ENCODE data around the gene GSTM3.

The GSTM3 gene

DNA sequence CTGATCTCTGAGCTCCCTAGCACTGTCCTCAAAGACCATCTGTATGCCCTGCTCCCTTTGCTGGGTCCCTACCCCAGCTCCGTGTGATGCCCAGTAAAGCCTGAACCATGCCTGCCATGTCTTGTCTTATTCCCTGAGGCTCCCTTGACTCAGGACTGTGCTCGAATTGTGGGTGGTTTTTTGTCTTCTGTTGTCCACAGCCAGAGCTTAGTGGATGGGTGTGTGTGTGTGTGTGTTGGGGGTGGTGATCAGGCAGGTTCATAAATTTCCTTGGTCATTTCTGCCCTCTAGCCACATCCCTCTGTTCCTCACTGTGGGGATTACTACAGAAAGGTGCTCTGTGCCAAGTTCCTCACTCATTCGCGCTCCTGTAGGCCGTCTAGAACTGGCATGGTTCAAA lies 23.1 kb downstream of the GSTM3 start:
- Histone ChIP-seq H3K9me3 (ENCODE audit: control insufficient read depth, low read length) (no peaks in the 10 kb centered on the region), H3K27me3 (ENCODE audit: control insufficient read depth, insufficient read depth, low read length) (no peaks in the 10 kb centered on the region), H3K4me2 (ENCODE audit: low read length) (no peak overlapping the region), H3K4me1 (no peaks in the 10 kb centered on the region), H2AFZ (no peak overlapping the region), H3K9ac (no peak overlapping the region), H3K36me3 (ENCODE audit: control insufficient read depth, insufficient read depth, low read length) (no peaks in the 10 kb centered on the region), H3K27ac (no peak overlapping the region), H3K79me2 (no peaks in the 10 kb centered on the region), H3K4me3 (ENCODE audit: low read depth, low read length) (no peak overlapping the region)
- TF ChIP-seq, protein P1, sequence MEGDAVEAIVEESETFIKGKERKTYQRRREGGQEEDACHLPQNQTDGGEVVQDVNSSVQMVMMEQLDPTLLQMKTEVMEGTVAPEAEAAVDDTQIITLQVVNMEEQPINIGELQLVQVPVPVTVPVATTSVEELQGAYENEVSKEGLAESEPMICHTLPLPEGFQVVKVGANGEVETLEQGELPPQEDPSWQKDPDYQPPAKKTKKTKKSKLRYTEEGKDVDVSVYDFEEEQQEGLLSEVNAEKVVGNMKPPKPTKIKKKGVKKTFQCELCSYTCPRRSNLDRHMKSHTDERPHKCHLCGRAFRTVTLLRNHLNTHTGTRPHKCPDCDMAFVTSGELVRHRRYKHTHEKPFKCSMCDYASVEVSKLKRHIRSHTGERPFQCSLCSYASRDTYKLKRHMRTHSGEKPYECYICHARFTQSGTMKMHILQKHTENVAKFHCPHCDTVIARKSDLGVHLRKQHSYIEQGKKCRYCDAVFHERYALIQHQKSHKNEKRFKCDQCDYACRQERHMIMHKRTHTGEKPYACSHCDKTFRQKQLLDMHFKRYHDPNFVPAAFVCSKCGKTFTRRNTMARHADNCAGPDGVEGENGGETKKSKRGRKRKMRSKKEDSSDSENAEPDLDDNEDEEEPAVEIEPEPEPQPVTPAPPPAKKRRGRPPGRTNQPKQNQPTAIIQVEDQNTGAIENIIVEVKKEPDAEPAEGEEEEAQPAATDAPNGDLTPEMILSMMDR (IDR thresholded peaks at IDR 0.05), result no peak

DNA sequence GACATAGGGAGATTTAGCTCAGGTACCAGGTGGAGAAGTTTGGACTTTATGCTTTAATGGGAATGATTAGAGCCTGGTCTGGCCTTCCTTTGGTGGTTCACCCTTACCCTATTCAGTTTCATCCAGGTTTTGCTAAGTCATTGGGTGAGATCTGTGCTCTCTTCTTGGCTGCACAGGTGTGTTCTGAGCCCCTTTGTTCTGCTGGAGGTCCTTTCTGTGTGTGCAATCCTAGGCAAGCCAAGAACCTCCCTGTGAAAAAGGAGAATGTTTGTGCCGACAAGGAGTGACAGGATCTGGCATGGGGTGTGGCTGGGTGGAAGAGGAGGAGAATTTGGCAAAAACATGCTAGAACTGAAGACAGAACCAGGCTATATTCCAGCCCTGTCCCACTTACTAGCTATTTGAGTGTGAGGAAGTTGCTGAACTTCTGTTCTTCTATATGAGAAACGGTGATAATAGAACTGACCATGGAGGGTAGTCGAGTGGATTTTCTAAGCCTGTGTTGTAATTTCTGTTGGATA lies 24.2 kb downstream of the GSTM3 start:
- H3K4me1 ChIP-seq, result no peaks in the 10 kb centered on the region

DNA sequence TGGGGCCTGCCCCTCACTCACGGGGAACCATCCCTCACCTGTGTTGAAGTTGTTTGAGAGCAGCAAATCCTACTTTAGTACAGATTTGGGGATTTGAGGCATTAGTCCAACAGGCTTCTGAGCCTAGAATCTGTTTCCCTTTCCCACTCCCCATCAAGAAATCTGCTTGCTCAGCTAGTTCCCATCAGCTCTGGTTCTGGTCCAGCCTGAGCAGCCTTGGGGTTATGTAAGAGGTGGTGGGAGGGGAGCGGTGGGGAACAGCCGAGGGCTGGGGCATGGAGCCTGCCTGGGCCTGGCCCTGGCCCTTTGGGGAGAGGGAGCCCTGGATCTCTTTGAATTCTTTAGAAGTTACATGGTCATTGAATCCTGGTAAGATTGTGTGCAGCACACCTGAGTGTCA lies 24.7 kb downstream of the GSTM3 start:
- Histone ChIP-seq H3K4me2 (ENCODE audit: low read length) (no peak overlapping the region), H3K9me3 (ENCODE audit: control insufficient read depth, low read length) (no peaks in the 10 kb centered on the region), H3K9ac (no peak overlapping the region), H2AFZ (no peak overlapping the region), H3K4me1 (no peaks in the 10 kb centered on the region), H3K36me3 (ENCODE audit: control insufficient read depth, insufficient read depth, low read length) (no peaks in the 10 kb centered on the region), H3K27me3 (ENCODE audit: control insufficient read depth, insufficient read depth, low read length) (no peaks in the 10 kb centered on the region), H3K27ac (no peak overlapping the region), H3K4me3 (ENCODE audit: low read depth, low read length) (no peak overlapping the region), H3K79me2 (no peaks in the 10 kb centered on the region)
- TF ChIP-seq, protein P1 (IDR thresholded peaks at IDR 0.05), result no peak

More for the DNA sequence above, 24.2 kb downstream of the GSTM3 start:
- H3K9me3 ChIP-seq (ENCODE audit: control insufficient read depth, low read length), result no peaks in the 10 kb centered on the region
- H3K36me3 ChIP-seq (ENCODE audit: control insufficient read depth, insufficient read depth, low read length), result no peaks in the 10 kb centered on the region
- no peaks in the 10 kb centered on the region for H3K79me2 ChIP-seq
- no peak overlapping the region for H3K4me3 ChIP-seq (ENCODE audit: low read depth, low read length)
- no peaks in the 10 kb centered on the region for H3K27me3 ChIP-seq (ENCODE audit: control insufficient read depth, insufficient read depth, low read length)
- TF ChIP-seq, protein P1 (IDR thresholded peaks at IDR 0.05), result no peak
- H3K9ac ChIP-seq, result no peak overlapping the region
- no peak overlapping the region for H2AFZ ChIP-seq
- H3K4me2 ChIP-seq (ENCODE audit: low read length), result no peak overlapping the region
- H3K27ac ChIP-seq, result no peak overlapping the region

DNA sequence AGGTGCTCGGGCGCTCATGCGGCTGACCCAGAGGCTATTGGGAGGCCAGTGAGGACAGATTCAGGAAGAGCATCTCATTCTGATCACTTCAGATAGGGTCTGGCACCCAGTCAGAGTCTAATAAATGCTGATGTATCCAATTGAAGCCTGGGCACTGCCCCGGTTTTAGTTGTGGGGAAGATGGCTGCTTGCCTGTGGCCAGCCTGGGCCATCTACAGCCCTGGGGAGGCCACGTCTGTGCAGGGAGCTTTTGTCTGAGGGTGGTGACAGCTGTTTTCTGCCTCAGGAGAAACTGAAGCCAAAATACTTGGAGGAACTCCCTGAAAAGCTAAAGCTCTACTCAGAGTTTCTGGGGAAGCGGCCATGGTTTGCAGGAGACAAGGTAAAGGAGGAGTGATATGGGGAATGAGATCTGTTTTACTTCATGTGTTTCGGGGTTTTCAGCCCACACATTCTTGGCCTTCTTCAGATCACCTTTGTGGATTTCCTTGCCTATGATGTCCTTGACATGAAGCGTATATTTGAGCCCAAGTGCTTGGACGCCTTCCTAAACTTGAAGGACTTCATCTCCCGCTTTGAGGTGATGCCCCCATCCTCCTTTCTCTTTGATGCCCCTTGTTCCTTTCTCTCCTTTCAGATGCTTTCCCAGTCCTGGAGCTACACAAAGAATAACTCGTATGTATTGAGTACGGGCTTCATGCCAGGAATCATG lies 26.0 kb downstream of the GSTM3 start:
- H3K9ac ChIP-seq, result no peak overlapping the region
- no peak overlapping the region for H2AFZ ChIP-seq
- H3K4me3 ChIP-seq (ENCODE audit: low read depth, low read length), result no peak overlapping the region
- H3K79me2 ChIP-seq, result no peaks in the 10 kb centered on the region
- H3K4me1 ChIP-seq, result no peaks in the 10 kb centered on the region
- no peak overlapping the region for H3K27ac ChIP-seq
- TF ChIP-seq, protein P1 (IDR thresholded peaks at IDR 0.05), result no peak
- no peaks in the 10 kb centered on the region for H3K36me3 ChIP-seq (ENCODE audit: control insufficient read depth, insufficient read depth, low read length)
- no peaks in the 10 kb centered on the region for H3K9me3 ChIP-seq (ENCODE audit: control insufficient read depth, low read length)
- H3K4me2 ChIP-seq (ENCODE audit: low read length), result no peak overlapping the region
- H3K27me3 ChIP-seq (ENCODE audit: control insufficient read depth, insufficient read depth, low read length), result no peaks in the 10 kb centered on the region

DNA sequence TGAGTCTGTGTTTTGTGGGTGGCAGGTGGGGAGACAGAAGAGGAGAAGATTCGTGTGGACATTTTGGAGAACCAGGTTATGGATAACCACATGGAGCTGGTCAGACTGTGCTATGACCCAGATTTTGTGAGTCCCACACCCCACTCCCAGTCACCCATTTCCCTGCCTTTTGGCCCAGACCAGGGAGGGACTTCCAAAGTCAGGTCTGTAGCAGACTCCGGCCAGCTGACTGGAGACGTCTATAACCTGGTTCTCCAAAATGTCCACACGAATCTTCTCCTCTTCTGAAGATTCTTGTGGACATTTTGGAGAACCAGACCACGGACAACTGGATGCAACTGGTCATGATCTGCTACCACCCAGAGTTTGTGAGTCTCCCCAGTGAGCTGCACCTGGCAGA lies 27.2 kb downstream of the GSTM3 start:
- no peaks in the 10 kb centered on the region for H3K36me3 ChIP-seq (ENCODE audit: control insufficient read depth, insufficient read depth, low read length)
- H3K9me3 ChIP-seq (ENCODE audit: control insufficient read depth, low read length), result no peaks in the 10 kb centered on the region
- no peak overlapping the region for H3K4me3 ChIP-seq (ENCODE audit: low read depth, low read length)
- no peaks in the 10 kb centered on the region for H3K79me2 ChIP-seq
- no peak overlapping the region for H3K27ac ChIP-seq
- TF ChIP-seq, protein P1 (IDR thresholded peaks at IDR 0.05), result no peak
- no peak overlapping the region for H3K4me2 ChIP-seq (ENCODE audit: low read length)
- no peak overlapping the region for H2AFZ ChIP-seq
- no peaks in the 10 kb centered on the region for H3K27me3 ChIP-seq (ENCODE audit: control insufficient read depth, insufficient read depth, low read length)
- H3K4me1 ChIP-seq, result no peaks in the 10 kb centered on the region
- no peak overlapping the region for H3K9ac ChIP-seq

Measured in parathyroid adenoma (tissue), 2 donors.